ENCODE measurements around the gene TSPAN3.

TSPAN3 gene

DNA sequence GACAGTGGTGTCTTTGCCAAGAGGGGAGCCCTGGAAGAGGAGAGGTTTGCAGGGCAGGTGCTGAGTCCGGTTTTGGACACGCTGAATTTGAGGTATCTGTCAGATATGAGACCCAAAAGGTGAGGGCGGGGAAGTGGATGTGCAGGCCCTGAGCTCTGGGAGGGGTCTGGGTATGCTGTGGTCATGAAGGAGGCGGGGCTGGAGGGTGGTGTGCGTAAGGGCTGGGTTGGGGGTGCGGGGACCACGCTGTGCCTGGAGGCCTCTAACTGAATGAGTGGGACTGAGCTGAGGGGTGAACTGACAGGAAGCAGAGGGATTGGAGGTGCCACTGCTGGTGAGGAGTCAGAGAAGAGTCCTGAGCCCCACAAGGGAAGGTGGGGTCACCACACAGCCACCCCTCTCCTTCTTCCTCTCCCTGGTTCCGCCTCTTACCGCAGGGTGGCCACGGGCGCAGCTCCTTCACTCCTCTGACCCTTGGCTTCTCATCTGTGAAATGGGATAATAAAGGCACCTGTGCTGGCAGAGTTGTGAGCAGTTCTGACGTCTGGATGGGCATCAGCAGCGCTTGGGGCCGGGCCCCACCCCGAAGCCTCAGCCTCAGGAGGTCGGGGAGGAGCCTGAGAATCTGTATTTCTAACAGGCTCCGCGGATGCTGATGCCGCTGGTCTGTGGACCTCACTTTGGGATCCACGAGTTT lies 47.2 kb downstream of the TSPAN3 start:
- no peak for DNase-seq (ENCODE audit: low read depth)

- no peak for DNase-seq (ENCODE audit: low read depth)
Measured at GRCh38 chr15:77022646-77023575, 48.0 kb downstream of the TSPAN3 start.

- DNase-seq (ENCODE audit: low read depth) = no peak
Measured at GRCh38 chr15:77021803-77022381, 49.0 kb downstream of the TSPAN3 start.

DNA sequence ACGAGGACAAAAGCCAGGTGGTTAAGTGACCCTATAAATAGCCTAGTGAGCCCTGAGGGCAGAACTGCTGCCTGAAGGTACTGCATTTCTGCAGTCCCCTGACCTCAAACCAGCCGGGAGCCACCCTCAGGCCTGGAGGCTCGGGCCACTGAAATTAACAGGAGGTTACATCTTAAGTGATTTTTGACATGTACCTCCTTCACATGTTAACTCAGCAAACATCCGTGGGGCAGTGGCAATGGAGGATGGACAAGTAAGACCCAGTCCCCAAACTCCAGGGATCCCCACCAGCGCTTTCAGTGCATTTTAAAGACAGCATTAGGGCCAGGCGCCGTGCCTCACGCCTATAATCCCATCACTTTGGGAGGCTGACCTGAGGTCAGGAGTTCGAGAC lies 49.8 kb downstream of the TSPAN3 start:
- DNase-seq (ENCODE audit: low read depth) = no peak

DNA sequence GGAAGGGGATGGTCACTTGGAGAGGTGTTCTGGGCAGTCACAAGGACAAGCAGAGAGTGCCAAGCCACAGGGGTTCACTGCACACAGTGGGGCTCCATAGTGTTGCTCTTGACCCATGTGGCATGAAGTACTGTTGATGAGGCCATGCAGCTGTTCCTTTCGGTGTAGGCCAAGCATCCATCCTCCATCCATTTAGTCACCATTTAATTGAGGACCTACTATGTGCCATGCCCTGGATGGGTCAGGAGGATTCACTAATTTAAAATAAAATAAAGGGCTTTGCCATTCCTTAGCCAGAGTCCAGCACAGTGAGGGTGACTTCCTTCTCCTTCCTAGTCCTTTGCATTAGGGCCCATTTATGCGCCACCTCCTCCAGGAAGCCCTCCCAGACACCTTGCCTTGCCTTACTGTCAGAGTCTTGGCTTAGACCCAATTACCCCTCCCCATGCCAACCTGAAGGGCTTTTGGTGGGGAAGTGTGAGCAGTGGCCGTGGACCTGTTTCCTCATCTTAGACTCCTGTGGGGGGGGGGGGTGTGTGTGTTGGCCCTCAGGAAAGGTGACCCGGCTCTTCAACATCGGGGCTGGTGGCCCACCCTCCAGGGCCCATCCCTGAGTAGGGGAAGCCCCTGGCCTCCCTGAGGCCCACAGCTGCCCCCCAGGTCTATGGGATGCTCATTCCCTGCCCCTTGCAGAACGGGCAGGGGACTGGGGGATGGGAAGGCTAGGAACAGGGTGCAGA lies 50.4 kb downstream of the TSPAN3 start:
- no peak for DNase-seq (ENCODE audit: low read depth)

- no peak for DNase-seq (ENCODE audit: low read depth)
Measured at GRCh38 chr15:77019521-77020331, 51.2 kb downstream of the TSPAN3 start.

- DNase-seq (ENCODE audit: low read depth) = no peak
Measured at GRCh38 chr15:77018796-77019505, 52.0 kb downstream of the TSPAN3 start.

DNA sequence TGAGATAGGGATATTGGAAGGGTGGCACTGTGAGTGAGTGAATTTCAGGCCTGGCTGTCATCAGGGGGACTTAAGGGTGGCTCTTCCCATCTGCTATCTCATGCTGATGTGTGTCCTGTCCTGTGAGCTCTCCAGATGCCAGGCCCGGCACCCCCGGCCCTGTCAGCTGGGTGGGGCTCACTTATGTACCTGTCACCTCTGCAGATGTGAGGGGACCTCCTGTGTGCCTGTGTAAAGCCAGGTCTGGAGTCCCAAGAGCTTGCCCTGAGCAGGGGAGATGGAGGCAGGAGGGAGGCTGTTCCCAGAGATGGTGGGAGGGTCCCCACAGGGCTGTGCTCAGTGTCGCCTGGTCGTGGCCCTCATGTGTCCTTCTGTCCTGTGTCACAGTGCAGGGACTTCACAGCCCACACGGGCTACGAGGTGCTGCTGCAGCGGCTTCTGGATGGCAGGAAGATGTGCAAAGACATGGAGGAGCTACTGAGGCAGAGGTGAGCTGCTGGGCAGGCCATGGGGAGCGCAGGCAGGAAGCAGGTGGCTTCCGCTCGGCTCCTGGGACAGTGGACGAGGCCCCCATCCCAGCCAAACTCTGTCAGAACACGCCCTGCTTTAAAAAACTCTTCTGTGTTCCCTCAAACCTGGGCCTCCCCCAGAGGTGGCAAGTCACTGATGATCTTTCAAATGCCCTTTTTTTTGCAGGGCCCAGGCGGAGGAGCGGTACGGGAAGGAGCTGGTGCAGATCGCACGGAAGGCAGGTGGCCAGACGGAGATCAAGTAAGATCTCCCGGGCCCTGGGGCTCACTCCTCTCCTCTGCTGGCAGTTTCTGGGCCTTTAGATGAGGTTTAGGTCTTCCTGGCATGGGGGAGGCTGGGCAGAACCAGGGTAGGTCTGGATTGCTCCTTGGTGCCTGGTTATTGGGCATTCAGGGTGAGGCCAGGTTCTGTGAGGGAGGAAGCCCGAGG lies 52.9 kb downstream of the TSPAN3 start:
- DNase-seq (ENCODE audit: low read depth) = no peak

- DNase-seq (ENCODE audit: low read depth) = no peak
Measured at GRCh38 chr15:77017091-77017660, 53.7 kb downstream of the TSPAN3 start.

GRCh38 chr15:77016321-77016695 lies 54.6 kb downstream of the TSPAN3 start:
- no peak for DNase-seq (ENCODE audit: low read depth)

DNA sequence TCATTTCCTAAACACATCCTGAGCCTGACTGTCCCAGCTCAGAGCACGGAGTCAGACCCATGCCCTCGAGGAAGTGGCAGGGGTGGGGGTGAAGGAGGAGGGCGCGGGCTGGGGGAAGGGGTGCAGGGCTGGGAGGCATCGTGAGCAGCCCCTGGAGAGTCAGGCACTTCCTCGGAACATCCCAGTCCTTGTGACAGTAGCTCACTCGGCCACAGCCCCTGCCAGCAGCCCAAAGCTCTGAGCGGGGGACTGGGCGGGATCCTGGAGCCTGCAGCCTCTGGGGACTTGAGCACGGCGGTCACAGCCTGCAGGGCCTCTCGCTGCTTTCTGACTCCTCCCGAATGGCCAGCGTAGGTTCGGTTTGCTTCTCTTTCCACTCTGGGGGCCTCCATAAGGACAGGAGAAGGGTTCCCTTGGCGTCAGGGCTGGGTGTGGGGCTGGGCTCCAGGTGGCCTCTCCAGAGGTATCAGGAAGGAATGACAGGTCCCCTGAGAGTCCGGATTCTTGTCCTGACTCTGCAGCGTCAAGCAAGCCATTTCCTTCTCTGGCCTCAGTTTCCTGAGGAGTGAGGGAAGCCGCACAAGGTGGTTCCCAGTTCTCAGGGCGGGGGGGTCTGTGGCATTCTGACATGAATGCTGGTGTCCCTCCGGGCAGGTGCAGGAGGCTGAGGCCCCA lies 55.1 kb downstream of the TSPAN3 start:
- no peak for DNase-seq (ENCODE audit: low read depth)

- DNase-seq (ENCODE audit: low read depth) = no peak
Measured at GRCh38 chr15:77014132-77015081, 56.5 kb downstream of the TSPAN3 start.

GRCh38 chr15:77013776-77014131 lies 57.2 kb downstream of the TSPAN3 start:
- no peak for DNase-seq (ENCODE audit: low read depth)

DNA sequence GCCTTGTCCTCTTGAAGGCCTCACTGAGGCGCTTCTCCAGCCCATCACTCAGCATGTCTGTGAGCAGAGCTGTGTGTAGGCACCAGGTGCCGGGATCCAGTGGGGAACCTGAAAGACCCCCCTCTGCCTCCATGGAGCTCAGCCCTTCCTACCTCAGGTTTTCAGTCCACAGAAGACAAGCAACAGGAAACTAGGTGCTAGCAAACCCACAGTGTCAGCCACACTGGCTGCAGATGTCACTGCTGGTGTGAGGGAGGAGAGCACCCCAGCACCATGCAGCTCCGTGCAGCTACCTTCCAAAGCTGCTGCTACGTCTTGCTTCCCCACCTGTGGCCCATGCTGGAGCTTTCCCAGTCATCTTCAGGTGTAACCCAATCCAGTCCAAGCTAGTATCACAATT lies 58.0 kb downstream of the TSPAN3 start:
- DNase-seq (ENCODE audit: low read depth) = no peak

GRCh38 chr15:77012117-77012712 lies 58.7 kb downstream of the TSPAN3 start:
- DNase-seq (ENCODE audit: low read depth) = no peak

- no peak for DNase-seq (ENCODE audit: low read depth)
Measured at GRCh38 chr15:77010857-77011256, 60.1 kb downstream of the TSPAN3 start.

DNA sequence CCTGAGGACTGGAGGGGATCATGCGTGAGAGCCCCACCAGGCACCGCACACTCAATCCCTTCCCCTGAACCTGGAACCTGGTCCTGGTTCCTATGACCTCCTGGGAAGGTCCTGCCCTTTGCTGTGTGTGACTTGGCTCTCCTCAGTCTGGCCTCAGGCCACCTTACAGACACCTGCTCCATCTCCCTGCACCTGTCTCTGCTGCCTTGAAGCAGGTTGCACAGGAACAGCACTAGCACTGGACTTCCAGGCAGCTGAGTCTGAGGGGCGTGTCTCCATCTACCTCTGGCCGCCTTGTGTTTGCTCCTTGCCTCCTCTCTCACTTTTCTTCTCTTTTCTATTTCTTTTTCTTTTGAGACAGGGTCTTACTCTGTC lies 60.6 kb downstream of the TSPAN3 start:
- no peak for DNase-seq (ENCODE audit: low read depth)

Measured in CMK (cell line).